Ramos (cell line): Measurements from ENCODE around the gene NRCAM.
"Not testable (repeated sequence)": the region's sequence is repeated elsewhere in the genome, so short reads cannot be mapped to it uniquely, and the experiment has no call there.

Source experiments
- in situ Hi-C: fragments of 300-500 bp; cut with MboI; formaldehyde crosslinking; loops from one replicate; pipeline ENCODE4 v1.14.3; 2022; ENCODE audit warnings: low sequenced_read_pairs; ENCODE audit not compliant: unreplicated experiment

NRCAM gene

GRCh38 chr7:108289852-108290251 lies 166.4 kb downstream of the NRCAM start:
- in situ Hi-C loops, result no loop called here

- in situ Hi-C loops, result no loop called here
Measured at GRCh38 chr7:108287857-108288256, 168.4 kb downstream of the NRCAM start.

- in situ Hi-C loops, result no loop called here
Measured at GRCh38 chr7:108286290-108286904, 169.8 kb downstream of the NRCAM start.

DNA sequence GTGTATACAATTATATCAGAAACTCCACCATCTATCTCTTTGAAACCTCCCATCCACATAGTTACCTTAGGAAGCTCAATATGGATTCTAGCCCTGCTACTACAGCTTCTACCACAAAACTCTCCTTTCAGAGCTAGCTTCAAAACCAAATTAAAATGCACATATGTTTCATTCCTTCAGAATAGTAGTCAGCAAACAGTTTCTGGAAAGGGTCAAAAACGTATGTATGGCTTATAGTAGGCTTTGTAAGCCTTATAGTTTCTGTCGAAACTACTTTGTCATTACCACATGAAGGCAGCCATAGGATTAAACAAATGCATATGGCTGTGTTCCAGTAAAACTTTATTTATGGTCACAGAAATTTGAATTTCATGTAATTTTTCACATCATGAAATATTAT lies 170.5 kb downstream of the NRCAM start:
- in situ Hi-C loops, result no loop called here

GRCh38 chr7:108285003-108285368 lies 171.2 kb downstream of the NRCAM start:
- in situ Hi-C loops, result no loop called here

DNA sequence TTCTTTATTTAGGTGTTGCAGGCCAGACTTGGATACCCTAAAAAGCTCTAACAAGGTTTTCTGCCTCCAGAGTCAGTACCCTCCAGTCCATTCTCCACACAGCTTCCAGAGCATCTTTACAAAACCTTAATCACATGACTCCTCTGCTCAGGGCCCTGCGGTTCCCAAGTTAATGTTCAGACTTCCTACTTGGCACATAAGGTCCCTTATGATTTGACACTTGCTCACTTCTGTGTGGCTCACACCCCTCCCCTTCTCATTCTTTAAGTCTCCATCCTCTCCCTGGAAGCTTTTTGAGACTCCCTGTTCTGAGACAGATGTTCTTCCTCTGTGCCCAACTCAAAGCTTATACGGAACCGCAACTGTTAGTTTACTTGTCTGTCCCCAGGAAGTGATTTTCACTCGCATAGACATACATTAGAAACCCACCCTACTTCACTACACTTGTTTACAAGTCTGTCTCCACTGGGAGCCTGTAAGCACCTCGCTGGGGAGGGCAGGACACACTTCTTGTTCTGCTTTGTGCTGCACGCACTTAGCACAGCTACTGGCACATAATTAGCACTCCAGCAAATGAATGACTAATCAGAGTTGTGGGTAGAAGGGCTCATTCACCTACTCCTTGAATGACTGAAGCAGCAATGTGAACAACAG lies 171.8 kb downstream of the NRCAM start:
- in situ Hi-C loops, result no loop called here

GRCh38 chr7:108283252-108283651 lies 173.0 kb downstream of the NRCAM start:
- in situ Hi-C loops, result no loop called here

DNA sequence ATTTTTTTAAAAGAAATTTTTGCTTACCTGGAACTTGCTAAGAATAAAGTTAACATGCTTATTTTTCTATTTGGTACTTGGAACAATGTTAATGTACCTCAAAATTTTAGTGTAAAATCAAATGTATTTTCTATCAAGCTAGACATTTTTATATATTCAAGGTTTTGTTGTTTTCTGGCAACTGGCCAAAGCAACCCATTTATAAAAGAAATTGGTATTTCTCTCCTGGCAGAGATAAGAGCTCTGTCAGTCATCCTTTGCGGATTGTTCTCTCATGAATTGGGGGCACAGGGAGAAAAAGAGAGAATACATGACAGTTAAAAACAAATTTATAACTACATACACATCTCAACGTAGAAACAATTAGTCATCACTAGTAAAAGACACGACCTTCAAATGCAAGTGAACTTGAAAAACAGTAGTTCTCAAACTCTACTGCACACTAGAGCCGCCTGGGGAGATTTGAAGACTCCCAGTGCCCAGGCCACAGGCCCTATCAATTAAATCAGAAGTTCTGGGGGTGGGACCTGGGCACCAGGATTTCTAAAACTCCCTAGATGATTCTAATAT lies 173.7 kb downstream of the NRCAM start:
- in situ Hi-C loops, result no loop called here

- in situ Hi-C loops, result no loop called here
Measured at GRCh38 chr7:108280136-108280535, 176.1 kb downstream of the NRCAM start.

DNA sequence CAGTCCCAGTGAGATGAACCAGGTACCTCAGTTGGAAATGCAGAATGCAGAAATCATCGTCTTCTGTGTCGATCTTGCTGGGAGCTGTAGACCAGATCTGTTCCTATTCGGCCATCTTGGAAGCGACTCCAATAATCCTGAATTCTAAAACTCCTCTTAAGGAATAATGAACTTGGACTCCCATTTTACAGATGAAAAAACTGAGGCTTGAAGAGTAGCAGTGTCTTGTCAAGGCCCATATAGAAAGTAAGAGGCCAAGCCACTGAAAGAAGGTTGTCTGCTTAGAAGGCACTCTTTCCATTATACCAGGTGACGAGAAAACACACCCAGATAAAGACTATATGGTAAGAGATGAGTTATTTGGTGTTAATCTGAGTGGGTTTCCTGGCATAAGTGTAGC lies 177.5 kb downstream of the NRCAM start:
- in situ Hi-C loops, result no loop called here

DNA sequence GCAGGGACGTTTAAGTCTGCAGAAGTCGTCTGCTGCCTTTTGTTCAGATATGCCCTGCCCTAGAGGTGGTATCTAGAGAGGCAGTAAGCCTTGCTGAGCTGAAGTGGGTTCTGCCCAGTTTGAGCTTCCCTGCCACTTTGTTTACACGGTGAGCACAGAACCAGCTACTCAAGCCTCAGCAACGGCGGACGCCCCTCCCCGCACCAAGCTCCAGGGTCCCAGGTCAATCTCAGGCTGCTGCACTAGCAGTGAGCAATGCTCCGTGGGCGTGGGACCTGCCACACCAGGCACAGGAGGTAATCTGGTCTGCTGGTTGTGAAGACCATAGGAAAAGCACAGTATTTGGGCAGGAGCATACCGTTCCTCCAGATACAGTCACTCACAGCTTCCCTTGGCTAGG lies 178.0 kb downstream of the NRCAM start:
- in situ Hi-C loops, result no loop called here

DNA sequence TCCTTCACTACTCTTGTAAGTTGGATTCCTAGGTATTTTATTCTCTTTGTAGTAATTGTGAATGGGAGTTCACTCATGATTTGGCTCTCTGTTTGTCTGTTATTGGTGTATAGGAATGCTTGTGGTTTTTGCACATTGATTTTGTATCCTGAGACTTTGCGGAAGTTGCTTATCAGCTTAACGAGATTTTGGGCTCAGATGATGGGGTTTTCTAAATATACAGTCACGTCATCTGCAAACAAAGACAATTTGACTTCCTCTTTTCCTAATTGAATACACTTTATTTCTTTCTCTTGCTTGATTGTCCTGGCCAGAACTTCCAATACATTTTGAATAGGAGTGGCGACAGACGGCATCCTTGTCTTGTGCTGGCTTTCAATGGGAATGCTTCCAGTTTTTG lies 181.8 kb downstream of the NRCAM start:
- in situ Hi-C loops, result not testable (repeated sequence)

DNA sequence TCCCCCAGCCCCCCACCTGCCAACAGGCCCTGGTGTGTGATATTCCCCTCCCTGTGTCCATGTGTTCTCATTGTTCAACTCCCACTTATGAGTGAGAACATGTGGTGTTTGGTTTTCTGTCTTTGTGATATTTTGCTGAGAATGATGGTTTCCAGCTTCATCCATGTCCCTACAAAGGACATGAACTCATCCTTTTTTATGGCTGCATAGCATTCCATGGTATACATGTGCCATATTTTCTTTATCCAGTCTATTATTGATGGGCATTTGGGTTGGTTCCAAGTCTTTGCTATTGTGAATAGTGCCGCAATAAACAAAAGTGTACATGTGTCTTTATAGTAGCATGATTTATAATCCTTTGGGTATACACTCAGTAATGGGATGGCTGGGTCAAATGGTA lies 183.3 kb downstream of the NRCAM start:
- in situ Hi-C loops, result not testable (repeated sequence)

DNA sequence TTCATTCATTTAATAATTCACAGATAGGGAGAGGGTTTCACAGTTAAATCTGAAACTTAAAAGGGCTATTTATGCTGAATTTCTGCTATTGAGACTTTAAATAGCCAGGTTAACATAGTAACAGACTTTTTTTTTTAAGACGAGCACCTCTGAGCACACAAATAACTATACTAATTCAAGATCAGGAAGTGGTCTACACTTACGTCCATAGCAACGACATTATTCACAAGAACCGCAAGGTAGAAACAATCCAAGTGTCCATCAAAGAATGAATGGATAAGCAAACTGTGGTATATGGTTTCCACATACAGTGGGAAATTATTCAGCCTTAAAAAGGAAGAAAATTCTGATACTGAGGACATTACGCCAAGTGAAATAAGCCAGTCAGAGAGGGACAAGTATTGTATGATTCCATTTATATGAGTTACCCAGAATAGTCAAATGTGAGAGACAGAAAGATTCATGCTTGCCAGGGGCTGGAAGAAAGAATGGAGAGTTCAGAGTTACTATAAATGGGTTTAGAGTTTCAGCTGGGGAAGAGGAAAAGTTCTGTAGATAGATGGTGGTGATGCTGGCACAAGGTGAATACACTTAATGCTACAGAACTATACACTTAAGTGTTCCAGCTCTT lies 185.7 kb downstream of the NRCAM start:
- in situ Hi-C loops, result no loop called here

- in situ Hi-C loops, result no loop called here
Measured at GRCh38 chr7:108268200-108268820, 187.9 kb downstream of the NRCAM start.

DNA sequence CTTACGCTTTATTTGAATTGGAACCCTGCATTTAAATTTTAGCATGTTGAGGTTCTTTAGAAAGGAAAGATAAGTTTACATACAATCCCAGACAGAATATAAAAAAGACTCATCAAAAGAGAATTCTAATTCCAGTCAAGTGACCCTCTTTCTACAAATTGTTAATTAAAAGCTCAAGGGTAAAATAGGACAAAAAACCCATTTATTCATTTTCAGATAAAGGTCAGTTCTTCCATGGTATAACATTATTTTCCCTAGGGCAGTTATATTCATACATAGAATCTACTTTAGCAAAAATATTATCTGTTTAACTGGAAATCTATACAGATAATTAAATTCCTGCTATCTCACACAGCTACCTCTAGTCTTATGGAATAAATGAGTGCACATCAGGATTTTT lies 188.6 kb downstream of the NRCAM start:
- in situ Hi-C loops, result no loop called here

DNA sequence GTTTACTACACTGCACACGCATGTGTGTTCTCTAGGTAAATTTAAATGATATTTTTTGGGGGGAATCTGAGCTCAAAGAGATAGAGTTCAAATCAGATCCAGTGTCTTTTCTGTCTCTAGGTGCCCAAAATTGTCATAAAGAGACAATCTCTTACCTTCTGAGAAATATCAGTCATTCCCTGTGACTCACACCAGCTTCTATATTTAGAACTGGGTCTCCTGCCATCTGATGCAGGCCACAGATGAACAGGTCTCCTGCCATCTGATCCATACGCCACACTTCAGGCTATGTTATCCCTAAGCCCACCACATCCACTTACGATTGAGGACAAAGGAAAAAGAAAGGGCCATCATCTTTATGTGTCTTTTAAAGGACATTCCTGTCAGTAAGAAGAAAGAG lies 189.7 kb downstream of the NRCAM start:
- in situ Hi-C loops, result no loop called here

- in situ Hi-C loops, result no loop called here
Measured at GRCh38 chr7:108266035-108266434, 190.2 kb downstream of the NRCAM start.

GRCh38 chr7:108265007-108265406 lies 191.2 kb downstream of the NRCAM start:
- in situ Hi-C loops, result no loop called here

DNA sequence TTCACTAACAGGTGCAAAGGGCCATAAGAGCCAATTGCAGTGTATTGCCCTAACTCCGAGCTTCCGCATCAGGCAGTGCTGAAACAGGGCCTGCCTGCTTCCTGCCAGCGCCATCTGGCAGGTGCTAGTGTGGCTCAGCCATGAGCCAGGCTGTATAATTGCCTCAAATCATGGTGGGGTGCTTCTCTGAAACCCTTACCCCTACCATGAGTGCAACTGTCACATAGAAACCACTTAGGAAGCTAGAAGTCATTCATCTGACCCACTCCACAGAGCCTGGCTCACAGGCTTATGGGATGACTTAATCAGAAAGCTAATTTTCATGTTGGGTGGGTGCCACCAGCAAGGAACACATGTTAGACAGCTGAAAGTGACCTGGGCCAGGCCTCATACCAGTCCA lies 192.8 kb downstream of the NRCAM start:
- in situ Hi-C loops, result no loop called here

- in situ Hi-C loops, result no loop called here
Measured at GRCh38 chr7:108261560-108262255, 194.5 kb downstream of the NRCAM start.
